Endothelial cell (in vitro differentiated cells): ENCODE results near the gene LTB4R. TPM values are rescaled to one million over a fixed set of nuclear protein-coding genes. Genes with fewer than 3 reads are reported as not detected.

Experiments used
- DNase-seq: peaks from one replicate; pipeline ENCODE4 v3.0.0; 2021; ENCODE audit warnings: low spot score
- H3K27ac Mint-ChIP-seq: one replicate; pipeline ENCODE4 v1.8.0; 2021; ENCODE audit warnings: mixed read lengths, inconsistent platforms; ENCODE audit not compliant: unreplicated experiment
- H3K27me3 Mint-ChIP-seq: one replicate; pipeline ENCODE4 v1.8.0; 2021; ENCODE audit warnings: mild to moderate bottlenecking, moderate library complexity, mixed read lengths, inconsistent platforms; ENCODE audit not compliant: unreplicated experiment
- H3K36me3 Mint-ChIP-seq: one replicate; pipeline ENCODE4 v1.8.0; 2021; ENCODE audit warnings: mild to moderate bottlenecking, low read depth, mixed read lengths, inconsistent platforms; ENCODE audit not compliant: unreplicated experiment
- H3K4me1 Mint-ChIP-seq: one replicate; pipeline ENCODE4 v1.8.0; 2021; ENCODE audit warnings: mild to moderate bottlenecking, mixed read lengths, inconsistent platforms; ENCODE audit not compliant: unreplicated experiment
- H3K4me3 Mint-ChIP-seq: one replicate; pipeline ENCODE4 v1.8.0; 2021; ENCODE audit warnings: mild to moderate bottlenecking, mixed read lengths, inconsistent platforms; ENCODE audit not compliant: unreplicated experiment
- H3K9me3 Mint-ChIP-seq: one replicate; pipeline ENCODE4 v1.8.0; 2021; ENCODE audit warnings: mixed read lengths, inconsistent platforms; ENCODE audit not compliant: unreplicated experiment
- total RNA-seq: library from RNA; stranded (reverse); fragmentation: NEBNext Ultra II Directional; extraction: Animal tissue kit (Norgen Biotek cat#: 25700); gene quantifications from one replicate; pipeline ENCODE4 v1.2.1, GENCODE V29; 2021; ENCODE audit not compliant: unreplicated experiment
- TF ChIP-seq, protein P1 (sequence below): fragments of 200-600 bp; sonication (generic); IDR thresholded peaks from one replicate; pipeline ENCODE4 v1.5.0; 2021; ENCODE audit warnings: antibody characterized with exemption; ENCODE audit not compliant: unreplicated experiment

The LTB4R gene
- total RNA-seq, 1 donor from 2014 or later, result 9.5 TPM

DNA sequence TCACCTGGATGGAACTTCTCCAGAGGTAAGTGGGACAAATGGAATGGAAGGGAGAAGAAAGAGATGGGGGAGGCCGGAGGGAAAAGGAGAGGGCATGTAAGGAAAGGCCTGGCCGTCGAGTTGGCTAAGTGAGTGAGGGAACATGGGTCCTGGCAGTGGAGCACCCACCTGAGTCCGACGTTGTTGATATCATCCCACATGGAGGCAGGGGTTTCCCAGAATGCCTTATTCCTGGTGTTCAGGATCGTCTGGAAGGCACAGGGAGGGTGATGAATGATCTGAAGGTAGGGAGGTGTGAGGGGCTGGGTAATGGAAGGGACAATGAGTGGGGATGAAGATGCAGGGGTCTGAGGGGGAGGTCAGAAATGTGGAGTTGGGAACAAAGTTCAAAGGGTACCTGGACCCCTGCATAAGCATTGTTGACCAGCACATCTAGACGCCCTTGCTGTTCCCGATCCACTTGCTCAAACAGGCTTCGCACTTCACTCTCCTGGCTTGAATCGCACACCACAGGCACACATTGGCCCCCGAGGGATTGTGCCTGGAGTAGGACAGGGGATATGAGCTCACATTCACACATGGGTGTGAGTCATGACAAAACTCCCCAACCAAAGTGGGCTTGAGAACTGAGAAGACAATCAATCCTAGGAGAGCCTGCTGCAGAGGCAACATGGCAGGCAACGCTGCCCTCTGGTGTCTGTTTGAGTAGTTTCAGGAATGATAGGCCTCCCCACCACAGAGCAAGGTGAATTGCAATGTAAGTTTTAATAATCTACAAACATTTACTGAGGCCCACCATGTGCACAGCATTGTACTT lies 14.8 kb upstream of the LTB4R start:
- H3K4me3 Mint-ChIP-seq, result peak overlapping the region; percentile 68
- H3K4me1 Mint-ChIP-seq, result peaks cover 24% of the 10 kb centered on the region
- peaks cover 23% of the 10 kb centered on the region for H3K36me3 Mint-ChIP-seq
- H3K27me3 Mint-ChIP-seq, result peaks cover 12% of the 10 kb centered on the region
- peak; percentile 64 for DNase-seq
- TF ChIP-seq, protein P1, sequence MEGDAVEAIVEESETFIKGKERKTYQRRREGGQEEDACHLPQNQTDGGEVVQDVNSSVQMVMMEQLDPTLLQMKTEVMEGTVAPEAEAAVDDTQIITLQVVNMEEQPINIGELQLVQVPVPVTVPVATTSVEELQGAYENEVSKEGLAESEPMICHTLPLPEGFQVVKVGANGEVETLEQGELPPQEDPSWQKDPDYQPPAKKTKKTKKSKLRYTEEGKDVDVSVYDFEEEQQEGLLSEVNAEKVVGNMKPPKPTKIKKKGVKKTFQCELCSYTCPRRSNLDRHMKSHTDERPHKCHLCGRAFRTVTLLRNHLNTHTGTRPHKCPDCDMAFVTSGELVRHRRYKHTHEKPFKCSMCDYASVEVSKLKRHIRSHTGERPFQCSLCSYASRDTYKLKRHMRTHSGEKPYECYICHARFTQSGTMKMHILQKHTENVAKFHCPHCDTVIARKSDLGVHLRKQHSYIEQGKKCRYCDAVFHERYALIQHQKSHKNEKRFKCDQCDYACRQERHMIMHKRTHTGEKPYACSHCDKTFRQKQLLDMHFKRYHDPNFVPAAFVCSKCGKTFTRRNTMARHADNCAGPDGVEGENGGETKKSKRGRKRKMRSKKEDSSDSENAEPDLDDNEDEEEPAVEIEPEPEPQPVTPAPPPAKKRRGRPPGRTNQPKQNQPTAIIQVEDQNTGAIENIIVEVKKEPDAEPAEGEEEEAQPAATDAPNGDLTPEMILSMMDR, result no peak
- H3K9me3 Mint-ChIP-seq, result no peaks in the 10 kb centered on the region
- no peak overlapping the region for H3K27ac Mint-ChIP-seq

DNA sequence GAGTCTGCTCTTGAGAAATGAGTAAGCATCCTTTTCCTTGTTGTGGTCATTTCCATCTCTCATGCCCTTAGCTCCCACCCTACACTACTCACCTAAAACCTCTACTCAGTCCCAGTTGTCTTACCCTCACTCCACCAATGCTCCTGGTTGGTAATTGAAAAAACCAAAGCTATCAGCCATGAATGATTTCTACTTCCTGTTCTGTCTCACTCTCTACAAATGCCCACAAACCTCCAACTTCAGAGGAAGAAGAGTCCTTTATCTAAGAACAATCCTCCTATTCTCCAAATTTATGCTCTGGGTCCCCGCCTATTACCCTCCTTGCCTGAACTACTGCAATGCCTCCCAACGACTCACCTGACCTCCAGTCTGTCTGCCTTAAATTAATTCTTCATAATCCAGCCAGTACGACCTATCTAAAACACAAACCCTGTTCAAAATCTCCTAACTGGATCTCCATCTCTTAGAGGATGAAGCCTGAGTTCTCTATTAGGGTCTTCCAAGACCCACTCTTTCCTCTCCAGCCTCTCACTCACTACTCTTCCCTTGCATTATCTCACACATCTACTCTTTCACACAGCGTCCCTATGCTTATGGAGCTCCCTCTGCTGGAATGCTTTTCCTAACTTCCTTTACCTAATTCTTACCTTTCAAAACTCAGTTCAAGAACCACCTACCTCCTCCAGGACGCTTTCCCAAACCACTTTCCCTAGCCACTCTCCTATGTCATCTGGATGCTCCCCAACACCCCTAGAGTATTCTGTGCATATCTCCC lies 13.9 kb upstream of the LTB4R start:
- H3K4me3 Mint-ChIP-seq, result peak overlapping the region; percentile 57
- H3K27ac Mint-ChIP-seq, result peak overlapping the region; percentile 33

DNA sequence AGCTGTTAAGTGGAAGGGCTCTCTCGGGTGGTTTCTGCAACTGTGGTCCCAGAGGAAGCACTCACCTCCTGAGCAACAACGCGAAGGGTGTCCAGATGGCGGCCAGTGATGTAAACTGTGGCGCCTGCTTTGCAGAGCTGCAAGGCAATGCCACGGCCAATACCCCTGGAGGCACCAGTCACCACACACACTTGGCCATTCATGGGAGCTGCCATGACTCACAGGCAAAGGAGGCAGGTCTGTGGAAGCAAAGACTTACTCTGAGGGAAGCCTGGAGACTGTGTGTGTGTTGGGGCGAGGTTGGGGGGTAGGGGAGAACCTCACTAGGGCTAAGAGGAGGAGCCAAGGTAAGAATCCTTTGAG lies 12.4 kb upstream of the LTB4R start:
- peaks cover 34% of the 10 kb centered on the region for H3K36me3 Mint-ChIP-seq
- no peak for DNase-seq
- H3K4me1 Mint-ChIP-seq, result peaks cover 24% of the 10 kb centered on the region
- H3K9me3 Mint-ChIP-seq, result no peaks in the 10 kb centered on the region
- TF ChIP-seq, protein P1, result no peak
- peak overlapping the region; percentile 89 for H3K27ac Mint-ChIP-seq
- H3K4me3 Mint-ChIP-seq, result peak overlapping the region; percentile 97
- peaks cover 14% of the 10 kb centered on the region for H3K27me3 Mint-ChIP-seq

More for the DNA sequence above, 13.9 kb upstream of the LTB4R start:
- Mint-ChIP-seq H3K4me1 (peaks cover 24% of the 10 kb centered on the region), H3K36me3 (peaks cover 23% of the 10 kb centered on the region), H3K27me3 (peaks cover 12% of the 10 kb centered on the region), H3K9me3 (no peaks in the 10 kb centered on the region)
- no peak for DNase-seq
- TF ChIP-seq, protein P1, result no peak

DNA sequence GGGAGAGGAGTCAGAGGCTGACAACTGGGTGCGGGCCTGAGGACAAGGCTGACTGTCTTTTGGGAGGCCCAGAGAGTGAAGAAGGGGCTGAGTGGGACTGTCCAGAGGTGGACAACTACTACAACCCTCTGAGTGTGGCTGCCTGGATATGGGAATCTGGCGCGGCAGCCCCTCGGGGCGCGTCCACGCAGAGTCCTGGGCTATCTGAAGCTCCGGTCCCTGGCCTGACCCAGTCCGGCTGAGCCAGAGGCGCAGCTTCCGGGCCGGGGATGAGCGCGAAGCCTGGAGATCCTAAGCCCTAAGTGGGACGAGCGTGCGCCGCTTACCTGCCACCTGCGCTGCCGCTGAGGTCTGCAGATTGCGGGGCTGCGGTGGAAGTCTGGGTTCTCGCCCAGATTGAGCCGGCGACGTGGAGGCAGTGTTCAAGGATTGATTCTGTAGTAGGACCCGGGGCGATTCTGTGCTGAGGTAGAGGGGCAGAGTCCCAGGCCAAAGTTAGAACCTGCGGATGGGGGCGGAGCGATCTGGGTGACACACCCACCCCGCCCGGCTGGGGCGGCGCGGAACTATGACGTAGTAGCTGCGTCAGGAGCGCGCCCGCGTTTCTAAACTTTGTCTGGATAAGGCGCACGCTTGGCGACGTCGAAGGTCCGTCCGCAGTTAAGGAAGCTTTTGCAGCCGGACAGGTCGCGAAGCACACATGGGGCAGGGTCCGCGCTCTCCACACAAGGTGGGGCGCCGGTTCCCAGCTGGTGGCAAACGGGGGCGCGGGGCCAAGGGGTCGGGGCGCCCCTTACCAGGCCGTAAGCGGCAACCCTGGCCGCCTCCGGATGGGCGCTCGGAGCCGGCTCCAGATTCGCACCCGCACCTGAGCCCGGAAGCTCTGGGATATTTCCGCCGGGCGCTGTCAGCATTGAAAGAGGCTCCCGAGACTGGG lies 11.8 kb upstream of the LTB4R start, which contains the start of the genes DHRS1 and NOP9:
TSS of gene DHRS1 (minus strand) at position 526 of the 937 bp plus-strand sequence. CDS start 674 bp downstream, outside the sequence.
TSS of gene NOP9 (plus strand) at position 596 of the 937 bp plus-strand sequence. CDS start at position 701, 105 bp downstream.
- H3K27me3 Mint-ChIP-seq, result peaks cover 14% of the 10 kb centered on the region
- peaks cover 24% of the 10 kb centered on the region for H3K4me1 Mint-ChIP-seq
- peak; percentile 89 for DNase-seq
- peaks cover 38% of the 10 kb centered on the region for H3K36me3 Mint-ChIP-seq
- no peaks in the 10 kb centered on the region for H3K9me3 Mint-ChIP-seq
- H3K4me3 Mint-ChIP-seq, result peak within 1 kb of the TSS; percentile 97
- TF ChIP-seq, protein P1, result no peak
- H3K27ac Mint-ChIP-seq, result peak within 1 kb of the TSS; percentile 89
